Endothelial cell of umbilical vein (primary cell): ENCODE measurements around the gene PPP2R5D. TPM values are rescaled to one million over a fixed set of nuclear protein-coding genes. Genes with fewer than 3 reads are reported as not detected.

Experiments used
- BruUV-seq: library from RNA; stranded (reverse); fragments of 400-500 nt; replicated peaks from 2 replicates; lab custom pipeline; 2021; lab: Mats Ljungman, UMichigan
- CTCF ChIA-PET: fragments of 300-600, 350-600 bp; sonication (Branson Sonifier 250); formaldehyde crosslinking; loops from one replicate; lab custom pipeline; 2021; ENCODE audit warnings: antibody characterized with exemption, inconsistent platforms; lab: Charles Lee
- POLR2A ChIA-PET: fragments of 300-600, 350-600 bp; sonication (Branson Sonifier 250); formaldehyde crosslinking; loops from one replicate; lab custom pipeline; 2021; ENCODE audit warnings: antibody characterized with exemption, inconsistent platforms; lab: Charles Lee
- DNase-seq: peaks from one replicate; pipeline ENCODE4 v3.0.0-alpha.2; 2011; ENCODE audit warnings: low read depth, low spot score
- FAIRE-seq: peaks from 2 replicates; lab custom pipeline; 2011; peaks lifted over from hg19 to GRCh38; lab: Jason Lieb, UNC
- H2AFZ ChIP-seq: 2 replicates; pipeline ENCODE4 v1.6.0; 2012; ENCODE audit warnings: low read depth, low read length, control low read depth, inconsistent platforms
- H3K27ac ChIP-seq: 2 replicates; pipeline ENCODE4 v1.5.1; 2011; ENCODE audit warnings: low read depth, mild to moderate bottlenecking, control low read depth, low read length, moderate library complexity; ENCODE audit not compliant: insufficient read depth
- H3K27me3 ChIP-seq, 2 experiments: 2 replicates each; pipeline versions ENCODE4 v1.6.0 to v1.6.1; 2011; ENCODE audit warnings: low read length in 2 of 2, mixed read lengths in 1 of 2; ENCODE audit not compliant: control insufficient read depth in 2 of 2, insufficient read depth in 2 of 2
- H3K36me3 ChIP-seq, 2 experiments: 2 replicates in 1 of 2; 3 replicates in 1 of 2; pipeline ENCODE4 v1.5.1; 2011; ENCODE audit warnings: low read length in 2 of 2, mild to moderate bottlenecking in 1 of 2, moderate library complexity in 1 of 2; ENCODE audit not compliant: control insufficient read depth in 2 of 2, insufficient read depth in 2 of 2; ENCODE audit errors: extremely low read depth in 1 of 2
- H3K4me1 ChIP-seq: 3 replicates; pipeline ENCODE4 v1.5.1; 2011; ENCODE audit warnings: mild to moderate bottlenecking, low read length; ENCODE audit not compliant: control insufficient read depth, insufficient read depth; ENCODE audit errors: extremely low read depth
- H3K4me2 ChIP-seq: 2 replicates; pipeline ENCODE4 v1.6.1; 2011; ENCODE audit warnings: low read length, control low read depth, mixed read lengths; ENCODE audit not compliant: insufficient read depth
- H3K4me3 ChIP-seq, 3 experiments: fragments of 200-600 bp in 1 of 3; sonication (generic), shearing (Covaris generic) in 1 of 3; replicated peaks in 1 of 3; 2 replicates each; pipeline ENCODE4 v1.5.1; 2011 to 2016; ENCODE audit warnings: control low read depth in 3 of 3, low read length in 3 of 3, mild to moderate bottlenecking in 2 of 3, inconsistent platforms in 1 of 3, low read depth in 1 of 3, moderate library complexity in 1 of 3; ENCODE audit not compliant: insufficient read depth in 1 of 3
- H3K79me2 ChIP-seq: 2 replicates; pipeline ENCODE4 v1.6.0; 2012; ENCODE audit warnings: low read length, inconsistent platforms; ENCODE audit not compliant: control insufficient read depth, insufficient read depth
- H3K9ac ChIP-seq: replicated peaks from 2 replicates; pipeline ENCODE3; 2011; ENCODE audit warnings: low read length, control low read depth; ENCODE audit not compliant: insufficient read depth; ENCODE audit errors: extremely low read depth
- H3K9me1 ChIP-seq: replicated peaks from 3 replicates; pipeline ENCODE4 v1.6.0; 2011; ENCODE audit warnings: mild to moderate bottlenecking, low read length; ENCODE audit not compliant: control insufficient read depth, insufficient read depth; ENCODE audit errors: extremely low read depth
- H3K9me3 ChIP-seq: replicated peaks from 2 replicates; pipeline ENCODE4 v1.5.1; 2012; ENCODE audit warnings: low read length, inconsistent platforms; ENCODE audit not compliant: control insufficient read depth, insufficient read depth
- H4K20me1 ChIP-seq: replicated peaks from 2 replicates; pipeline ENCODE3; 2011; ENCODE audit warnings: mild to moderate bottlenecking, low read length; ENCODE audit not compliant: control insufficient read depth, insufficient read depth; ENCODE audit errors: extremely low read depth
- MAX ChIP-seq: IDR thresholded peaks from 2 replicates; pipeline ENCODE4 v1.6.1; 2011; ENCODE audit not compliant: insufficient read depth, insufficient read length
- dilution Hi-C: fragments of 300-500 bp; cut with MboI; formaldehyde crosslinking; loops from one replicate; pipeline ENCODE4 v1.15.0; 2019; ENCODE audit warnings: low sequenced_read_pairs; ENCODE audit not compliant: extremely low pct_ligation_motif_present
- intact Hi-C: fragments of 100-400 bp; cut with micrococcal nuclease; formaldehyde crosslinking; loops from one replicate; pipeline ENCODE4 v1.10.0; 2022
- polyA plus RNA-seq, 4 experiments: library from polyadenylated mRNA; depleted of rRNA in 3 of 4; stranded (reverse) in 3 of 4; unstranded in 1 of 4; fragments of >200 nt; gene quantifications; 2 replicates each; pipeline versions ENCODE4 v1.2.1 to v1.2.3, GENCODE V29; 2011 to 2012; ENCODE audit warnings: missing spikeins in 1 of 4
- total RNA-seq: library from RNA; stranded (reverse); gene quantifications from 2 replicates; pipeline ENCODE4 v1.2.3, GENCODE V29; 2021

The PPP2R5D gene
- total and polyA plus RNA-seq, 2 donors (not counting 3 experiments of a cell fraction or from before 2014, with no cell fraction given) = 45.5 to 60.2 TPM

GRCh38 chr6:43061861-43062260, 77.5 kb downstream of the PPP2R5D start:
- ChIA-PET POLR2A (no interaction called here), CTCF (interaction anchor here (1.8 kb wide), 1 partner anchor 82 kb away, joined by 7 read pairs; no protein-coding TSS in a partner anchor)
- dilution Hi-C loops (no loop called here), intact Hi-C loops (no loop called here)
- FAIRE-seq (no peak), DNase-seq (no peak)
- peaks cover 12% of the 10 kb centered on the region for H3K79me2 ChIP-seq
- H3K4me3 ChIP-seq = no peak overlapping the region
- peaks cover 0 to 4% of the 10 kb centered on the region in 2 experiments for H3K36me3 ChIP-seq
- BruUV-seq = no TSS peak
- no peaks in the 10 kb centered on the region for H4K20me1 ChIP-seq
- H3K9me3 ChIP-seq = no peaks in the 10 kb centered on the region
- H3K9ac ChIP-seq = no peak overlapping the region
- no peaks in the 10 kb centered on the region for H3K9me1 ChIP-seq
- H3K27ac ChIP-seq = no peak overlapping the region
- H3K4me1 ChIP-seq = peaks cover 15% of the 10 kb centered on the region
- H3K27me3 ChIP-seq = no peaks in the 10 kb centered on the region
- H2AFZ ChIP-seq = no peak overlapping the region
- no peak for TF ChIP-seq MAX
- H3K4me2 ChIP-seq = no peak overlapping the region

Other genes starting within 250 kb of the PPP2R5D start
- gene TBCC, start 238.5 kb upstream of the PPP2R5D start, total RNA-seq = 17.1 and 19.1 TPM in 2 replicates
- gene TBCC, start 238.5 kb upstream of the PPP2R5D start, polyA plus RNA-seq = 13.5 and 15.9 TPM in 2 replicates
- 6.8 and 7.1 TPM in 2 replicates for gene BICRAL, start 202.5 kb upstream of the PPP2R5D start, total RNA-seq
- 5.6 and 5.8 TPM in 2 replicates for gene BICRAL, start 202.5 kb upstream of the PPP2R5D start, polyA plus RNA-seq
- 94.4 and 103 TPM in 2 replicates for gene RPL7L1, start 105.0 kb upstream of the PPP2R5D start, total RNA-seq
- gene RPL7L1, start 105.0 kb upstream of the PPP2R5D start, polyA plus RNA-seq = 31.1 and 36.9 TPM in 2 replicates
- gene PTCRA, start 68.5 kb upstream of the PPP2R5D start, total RNA-seq = not detected in 2 replicates
- gene PTCRA, start 68.5 kb upstream of the PPP2R5D start, polyA plus RNA-seq = 0.13 TPM in 1 of 2 replicates, not detected in the other
- 43.3 and 53.1 TPM in 2 replicates for gene CNPY3, start 55.1 kb upstream of the PPP2R5D start, total RNA-seq
- gene CNPY3, start 55.1 kb upstream of the PPP2R5D start, polyA plus RNA-seq = 40.8 and 46.4 TPM in 2 replicates
- gene GNMT, start 23.8 kb upstream of the PPP2R5D start, total RNA-seq = 0.42 and 1.2 TPM in 2 replicates
- gene GNMT, start 23.8 kb upstream of the PPP2R5D start, polyA plus RNA-seq = 0.41 and 0.70 TPM in 2 replicates
- 9.9 and 18.1 TPM in 2 replicates for gene PEX6, start 5.4 kb upstream of the PPP2R5D start, total RNA-seq
- gene PEX6, start 5.4 kb upstream of the PPP2R5D start, polyA plus RNA-seq = 10.8 and 11.2 TPM in 2 replicates
- 55.6 and 62.5 TPM in 2 replicates for gene MEA1, start 29.4 kb downstream of the PPP2R5D start, total RNA-seq
- 68.0 and 69.5 TPM in 2 replicates for gene MEA1, start 29.4 kb downstream of the PPP2R5D start, polyA plus RNA-seq
- gene KLHDC3, start 29.7 kb downstream of the PPP2R5D start, total RNA-seq = 84.6 and 84.8 TPM in 2 replicates
- 120 and 130 TPM in 2 replicates for gene KLHDC3, start 29.7 kb downstream of the PPP2R5D start, polyA plus RNA-seq
- gene RRP36, start 37.1 kb downstream of the PPP2R5D start, total RNA-seq = 103 TPM in 2 replicates
- gene RRP36, start 37.1 kb downstream of the PPP2R5D start, polyA plus RNA-seq = 35.9 and 40.2 TPM in 2 replicates
- 29.4 and 29.7 TPM in 2 replicates for gene CUL7, start 69.3 kb downstream of the PPP2R5D start, total RNA-seq
- 33.7 and 35.4 TPM in 2 replicates for gene CUL7, start 69.3 kb downstream of the PPP2R5D start, polyA plus RNA-seq
- gene MRPL2, start 74.9 kb downstream of the PPP2R5D start, total RNA-seq = 59.7 and 63.6 TPM in 2 replicates
- 37.6 and 43.1 TPM in 2 replicates for gene MRPL2, start 74.9 kb downstream of the PPP2R5D start, polyA plus RNA-seq
- 26.8 and 26.9 TPM in 2 replicates for gene KLC4, start 75.1 kb downstream of the PPP2R5D start, total RNA-seq
- gene KLC4, start 75.1 kb downstream of the PPP2R5D start, polyA plus RNA-seq = 17.4 and 17.7 TPM in 2 replicates
- 65.3 and 65.6 TPM in 2 replicates for gene PTK7, start 91.7 kb downstream of the PPP2R5D start, total RNA-seq
- 41.9 and 44.6 TPM in 2 replicates for gene PTK7, start 91.7 kb downstream of the PPP2R5D start, polyA plus RNA-seq
- gene SRF, start 186.7 kb downstream of the PPP2R5D start, total RNA-seq = 34.4 and 36.2 TPM in 2 replicates
- gene SRF, start 186.7 kb downstream of the PPP2R5D start, polyA plus RNA-seq = 55.8 and 61.5 TPM in 2 replicates
- 43.9 and 46.0 TPM in 2 replicates for gene CUL9, start 197.6 kb downstream of the PPP2R5D start, total RNA-seq
- gene CUL9, start 197.6 kb downstream of the PPP2R5D start, polyA plus RNA-seq = 36.5 and 38.7 TPM in 2 replicates
- 34.3 and 37.7 TPM in 2 replicates for gene DNPH1, start 244.9 kb downstream of the PPP2R5D start, total RNA-seq
- gene DNPH1, start 244.9 kb downstream of the PPP2R5D start, polyA plus RNA-seq = 120 and 131 TPM in 2 replicates